Caco-2 (cell line): Measurements from ENCODE around the gene OR2AE1. TPM values are rescaled to one million over a fixed set of nuclear protein-coding genes. Genes with fewer than 3 reads are reported as not detected.
A peak's percentile ranks its signal among the peaks of the same experiment; 100 is the strongest.

Experiments used
- BruUV-seq: library from RNA; stranded (reverse); fragments of 400-500 nt; replicated peaks from 2 replicates; lab custom pipeline; 2021; lab: Mats Ljungman, UMichigan
- CTCF ChIA-PET: fragments of 300-600 bp; sonication (Branson Sonifier 250); formaldehyde crosslinking; loops from one replicate; lab custom pipeline; 2022; ENCODE audit warnings: antibody characterized with exemption; lab: Charles Lee
- POLR2A ChIA-PET: fragments of 300-600 bp; sonication (Branson Sonifier 250); formaldehyde crosslinking; loops from one replicate; lab custom pipeline; 2022; ENCODE audit warnings: antibody characterized with exemption; lab: Charles Lee
- DNase-seq, 2 experiments: peaks; one replicate each; pipeline versions ENCODE4 v3.0.0 to v3.0.0-alpha.2; 2020 to 2022
- H3K27me3 ChIP-seq: replicated peaks from 2 replicates; pipeline ENCODE4 v1.6.0; 2011; ENCODE audit warnings: low read length; ENCODE audit not compliant: control insufficient read depth, insufficient read depth
- H3K36me3 ChIP-seq: 2 replicates; pipeline ENCODE4 v1.5.1; 2011; ENCODE audit warnings: low read length; ENCODE audit not compliant: control insufficient read depth, insufficient read depth
- H3K4me1 ChIP-seq: fragments of 250-450 bp; sonication (Bioruptor Pico); 2 replicates; pipeline ENCODE4 v1.5.1; 2020; ENCODE audit warnings: mild to moderate bottlenecking
- H3K4me3 ChIP-seq: 2 replicates; pipeline ENCODE4 v1.5.1; 2011; ENCODE audit warnings: low read depth, mild to moderate bottlenecking, control low read depth, low read length
- H3K9me3 ChIP-seq: fragments of 250-450 bp; sonication (Bioruptor Pico); 2 replicates; pipeline ENCODE4 v1.5.1; 2020; ENCODE audit warnings: mild to moderate bottlenecking, moderate library complexity
- H3K27ac Mint-ChIP-seq: one replicate; pipeline ENCODE4 v1.8.0; 2022; ENCODE audit warnings: mixed read lengths; ENCODE audit not compliant: unreplicated experiment
- H3K27me3 Mint-ChIP-seq: one replicate; pipeline ENCODE4 v1.8.0; 2022; ENCODE audit warnings: mixed read lengths; ENCODE audit not compliant: insufficient read depth, unreplicated experiment
- H3K36me3 Mint-ChIP-seq: one replicate; pipeline ENCODE4 v1.8.0; 2022; ENCODE audit warnings: mild to moderate bottlenecking, mixed read lengths; ENCODE audit not compliant: insufficient read depth, unreplicated experiment
- H3K4me1 Mint-ChIP-seq: one replicate; pipeline ENCODE4 v1.8.0; 2022; ENCODE audit warnings: low read depth, mixed read lengths; ENCODE audit not compliant: unreplicated experiment
- H3K4me3 Mint-ChIP-seq: one replicate; pipeline ENCODE4 v1.8.0; 2022; ENCODE audit warnings: mild to moderate bottlenecking, moderate library complexity, mixed read lengths; ENCODE audit not compliant: unreplicated experiment
- H3K9me3 Mint-ChIP-seq: one replicate; pipeline ENCODE4 v1.8.0; 2022; ENCODE audit warnings: mixed read lengths; ENCODE audit not compliant: unreplicated experiment
- CTCF ChIP-seq, 2 experiments: fragments of 200-600 bp in 1 of 2; IDR thresholded peaks; 1 replicate in 1 of 2; 2 replicates in 1 of 2; pipeline versions ENCODE4 v1.5.1 to v1.8.0; 2011 to 2022; ENCODE audit warnings: antibody characterized with exemption in 1 of 2, control low read depth in 1 of 2, inconsistent platforms in 1 of 2, low read depth in 1 of 2, low read length in 1 of 2, mild to moderate bottlenecking in 1 of 2, moderate library complexity in 1 of 2; ENCODE audit not compliant: insufficient read depth in 1 of 2, severe bottlenecking in 1 of 2, unreplicated experiment in 1 of 2
- intact Hi-C: fragments of 100-400 bp; cut with micrococcal nuclease; formaldehyde crosslinking; loops from one replicate; pipeline ENCODE4 v1.10.0; 2022; ENCODE audit not compliant: unreplicated experiment
- total RNA-seq: library from RNA; stranded (reverse); gene quantifications from 2 replicates; pipeline ENCODE4 v1.2.3, GENCODE V29; 2022

OR2AE1 gene
- total RNA-seq, 1 experiment from 2014 or later = not detected

GRCh38 chr7:99833289-99833877 is 43.5 kb downstream of the OR2AE1 start:
- H3K27ac Mint-ChIP-seq = no peak overlapping the region
- intact Hi-C loops = no loop called here
- no peak overlapping the region for H3K4me3 ChIP-seq
- no peaks in the 10 kb centered on the region for H3K27me3 ChIP-seq
- DNase-seq = peak in 1 of 2 experiments; percentile 29
- H3K36me3 Mint-ChIP-seq = no peaks in the 10 kb centered on the region
- H3K4me1 Mint-ChIP-seq = peaks cover 35% of the 10 kb centered on the region
- POLR2A ChIA-PET = no interaction called here
- H3K9me3 ChIP-seq = no peaks in the 10 kb centered on the region
- no peak overlapping the region for H3K4me3 Mint-ChIP-seq
- H3K36me3 ChIP-seq = no peaks in the 10 kb centered on the region
- peaks cover 29% of the 10 kb centered on the region for H3K4me1 ChIP-seq
- no peak for TF ChIP-seq CTCF (IDR thresholded peaks at IDR 0.05; ENCODE audit: insufficient read depth in 1 of 2, low read depth in 1 of 2, low read length in 1 of 2, severe bottlenecking in 1 of 2, unreplicated experiment in 1 of 2)
- CTCF ChIA-PET = no interaction called here
- BruUV-seq = no TSS peak
- H3K9me3 Mint-ChIP-seq = peaks cover 8% of the 10 kb centered on the region
- H3K27me3 Mint-ChIP-seq = no peaks in the 10 kb centered on the region

- Mint-ChIP-seq H3K9me3 (peaks cover 8% of the 10 kb centered on the region), H3K27ac (no peak overlapping the region), H3K4me1 (peaks cover 42% of the 10 kb centered on the region), H3K27me3 (no peaks in the 10 kb centered on the region), H3K36me3 (no peaks in the 10 kb centered on the region), H3K4me3 (no peak overlapping the region)
- ChIA-PET POLR2A (no interaction called here), CTCF (no interaction called here)
- H3K4me1 ChIP-seq = peaks cover 45% of the 10 kb centered on the region
- no peak overlapping the region for H3K4me3 ChIP-seq
- DNase-seq = no peak
- no peaks in the 10 kb centered on the region for H3K36me3 ChIP-seq
- BruUV-seq = no TSS peak
- no peaks in the 10 kb centered on the region for H3K9me3 ChIP-seq
- H3K27me3 ChIP-seq = no peaks in the 10 kb centered on the region
- TF ChIP-seq CTCF (IDR thresholded peaks at IDR 0.05; ENCODE audit: insufficient read depth in 1 of 2, low read depth in 1 of 2, low read length in 1 of 2, severe bottlenecking in 1 of 2, unreplicated experiment in 1 of 2) = no peak
- intact Hi-C loops = no loop called here
Measured at GRCh38 chr7:99831595-99831994, 45.2 kb downstream of the OR2AE1 start.

GRCh38 chr7:99829524-99830160 is 47.2 kb downstream of the OR2AE1 start:
- CTCF ChIA-PET = interaction anchor here (0.5 to 1.2 kb wide), 6 partner anchors 8 to 304 kb away, joined by 3 to 4 read pairs (median 3); partner anchors contain the start of gene ZSCAN25

More at GRCh38 chr7:99829524-99830160, 47.2 kb downstream of the OR2AE1 start:
- intact Hi-C loops = loop anchor here (5.0 kb wide), 1 partner anchor 152 kb away; the partner anchor contains the start of gene CYP3A5
- POLR2A ChIA-PET = interaction anchor here (1.1 kb wide), 2 partner anchors 213 to 325 kb away, joined by 4 read pairs; partner anchors contain the start of genes ZKSCAN5 and ZSCAN25
- H3K27me3 ChIP-seq = no peaks in the 10 kb centered on the region
- Mint-ChIP-seq H3K36me3 (no peaks in the 10 kb centered on the region), H3K27ac (peak overlapping the region; percentile 29), H3K9me3 (peaks cover 8% of the 10 kb centered on the region), H3K4me1 (peaks cover 53% of the 10 kb centered on the region), H3K27me3 (no peaks in the 10 kb centered on the region), H3K4me3 (peak overlapping the region; percentile 11)
- BruUV-seq = no TSS peak
- H3K4me1 ChIP-seq = peaks cover 59% of the 10 kb centered on the region
- no peaks in the 10 kb centered on the region for H3K36me3 ChIP-seq
- no peak overlapping the region for H3K4me3 ChIP-seq
- no peaks in the 10 kb centered on the region for H3K9me3 ChIP-seq
- no peak for TF ChIP-seq CTCF (IDR thresholded peaks at IDR 0.05; ENCODE audit: insufficient read depth in 1 of 2, low read depth in 1 of 2, low read length in 1 of 2, severe bottlenecking in 1 of 2, unreplicated experiment in 1 of 2)
- DNase-seq = peak; percentile 57 to 65
